ENCODE data around the gene MYO15A.
A peak's percentile ranks its signal among the peaks of the same experiment; 100 is the strongest.

Gene MYO15A

DNA sequence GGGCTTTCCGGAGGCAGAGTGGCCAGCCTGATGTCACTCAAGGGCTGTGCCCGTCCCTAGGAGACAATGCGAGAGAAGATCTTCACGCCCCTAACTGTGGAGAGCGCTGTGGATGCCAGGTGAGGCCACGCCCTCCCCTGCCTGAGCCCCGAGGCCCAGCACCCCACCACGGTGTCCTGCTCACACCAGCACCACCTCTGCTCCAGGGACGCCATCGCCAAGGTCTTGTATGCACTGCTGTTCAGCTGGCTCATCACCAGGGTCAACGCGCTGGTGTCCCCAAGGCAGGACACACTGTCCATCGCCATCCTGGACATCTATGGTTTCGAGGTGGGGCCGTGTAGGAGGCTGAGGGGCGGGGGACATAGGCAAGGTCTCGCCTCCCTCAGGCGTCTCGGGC is 27.8 kb downstream of the MYO15A start:
- DNase-seq (ENCODE audit: low spot score) = no peak

DNA sequence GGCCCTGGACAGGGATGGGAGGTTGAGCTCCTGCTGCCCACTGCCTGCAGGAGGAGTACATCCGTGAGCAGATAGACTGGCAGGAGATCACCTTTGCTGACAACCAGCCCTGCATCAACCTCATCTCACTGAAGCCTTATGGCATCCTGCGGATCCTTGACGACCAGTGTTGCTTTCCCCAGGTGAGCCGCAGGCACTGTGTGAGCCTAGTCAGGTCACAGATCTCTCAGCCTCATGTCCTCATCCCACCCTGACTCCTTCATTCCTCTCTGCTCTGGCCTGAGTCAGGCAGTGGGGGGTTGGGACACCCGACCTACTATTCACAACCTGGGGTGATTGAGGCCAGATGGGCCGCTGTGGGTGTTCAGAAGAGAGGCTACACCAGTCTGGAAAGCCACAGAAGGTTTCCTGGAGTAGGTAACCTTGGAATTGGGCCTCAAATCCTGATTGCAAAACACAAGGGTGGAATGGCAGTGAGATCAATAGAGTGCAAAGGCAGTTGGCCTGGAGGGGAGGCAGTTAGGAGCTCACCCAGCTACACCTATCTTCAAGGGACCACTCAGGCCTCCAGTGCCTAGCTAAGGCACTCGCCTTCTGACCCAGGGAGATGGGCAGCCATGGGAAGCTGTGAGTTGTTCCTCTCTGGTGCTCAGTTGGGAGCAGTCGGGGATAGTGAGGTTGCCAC is 29.7 kb downstream of the MYO15A start:
- no peak for DNase-seq (ENCODE audit: low spot score)

DNA sequence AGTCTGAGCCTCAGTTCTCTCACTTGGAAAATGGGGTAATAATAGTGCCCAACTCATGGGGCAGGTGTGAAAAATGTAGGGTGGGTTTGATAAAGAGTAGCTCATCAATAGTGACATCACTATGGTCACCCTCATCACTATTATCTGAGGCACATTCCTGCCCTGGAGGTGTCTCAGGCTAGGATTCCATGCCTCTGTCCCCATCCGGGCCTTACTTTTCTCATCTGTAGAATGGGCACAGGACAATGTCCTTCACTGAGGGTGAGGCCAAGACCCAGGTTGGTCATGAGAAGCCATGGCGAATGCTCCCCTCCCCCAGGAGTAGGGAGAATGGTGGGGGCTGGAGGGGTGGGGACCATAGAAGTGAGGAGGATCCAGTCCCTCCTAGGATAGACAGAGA is 30.5 kb downstream of the MYO15A start:
- no peak for DNase-seq (ENCODE audit: low spot score)

- no peak for DNase-seq (ENCODE audit: low spot score)
These were observed 30.9 kb downstream of the MYO15A start for GRCh38 chr17:18139498-18139897.

DNA sequence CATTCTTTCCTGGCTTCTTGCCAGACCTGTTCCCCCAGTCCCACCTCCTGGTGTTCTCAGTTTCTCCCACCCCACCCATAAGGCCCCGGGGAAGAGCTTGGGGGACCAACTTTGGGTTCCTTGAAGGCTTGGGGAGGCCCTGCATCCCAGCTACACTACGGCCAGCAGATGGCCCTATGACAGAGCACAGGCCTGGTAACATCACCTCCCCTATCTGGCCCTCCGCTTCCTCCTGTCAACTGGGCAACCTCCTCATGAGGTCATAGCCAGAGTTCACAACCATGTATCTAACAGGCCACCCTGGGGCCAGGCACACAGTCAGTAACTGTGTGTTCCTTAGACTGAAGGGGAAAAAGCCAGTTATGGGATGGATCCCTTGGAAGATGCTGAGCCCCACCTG is 31.4 kb downstream of the MYO15A start:
- DNase-seq (ENCODE audit: low spot score) = no peak

DNA sequence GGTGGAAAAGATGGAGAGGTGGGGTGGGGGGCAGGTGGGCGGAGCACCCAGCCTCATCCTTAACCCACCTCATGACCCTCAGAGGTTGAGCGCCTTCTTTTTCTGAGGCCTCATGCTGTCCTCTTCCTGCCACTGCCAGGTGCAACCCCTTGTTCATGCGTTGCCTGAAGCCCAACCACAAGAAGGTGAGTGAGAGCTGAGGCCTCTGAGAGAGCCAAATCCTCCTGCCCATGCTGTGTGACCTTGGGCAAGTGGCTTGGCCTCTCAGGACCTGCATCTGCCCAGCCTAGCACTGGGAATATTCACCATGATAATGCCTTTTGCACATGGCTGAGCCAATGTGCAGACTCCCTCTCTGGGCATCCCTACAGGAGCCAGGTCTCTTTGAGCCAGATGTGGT is 32.1 kb downstream of the MYO15A start:
- DNase-seq (ENCODE audit: low spot score) = no peak

- DNase-seq (ENCODE audit: low spot score) = peak; percentile 70
These were observed 32.8 kb downstream of the MYO15A start for GRCh38 chr17:18141210-18141803.

DNA sequence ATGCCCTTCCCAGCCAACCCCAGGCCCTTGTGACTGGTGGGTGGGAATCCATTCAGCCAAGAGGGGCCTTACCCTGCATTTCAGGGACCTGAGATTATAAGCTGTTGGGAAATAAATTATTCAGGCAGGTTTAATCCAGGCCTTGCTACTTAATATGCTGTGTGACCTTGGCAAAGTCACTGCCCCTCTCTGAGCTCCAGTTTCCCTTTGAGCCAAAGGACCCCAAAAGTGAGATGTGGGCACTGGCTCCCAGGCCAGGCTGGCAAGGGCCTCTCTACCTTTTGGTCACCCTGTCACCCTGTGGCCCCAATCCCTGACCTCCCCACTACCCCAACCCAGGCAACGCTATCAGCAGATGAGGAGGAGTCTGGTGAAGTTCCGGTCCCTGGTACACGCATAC is 33.9 kb downstream of the MYO15A start:
- DNase-seq (ENCODE audit: low spot score) = no peak

GRCh38 chr17:18143044-18143936 is 34.7 kb downstream of the MYO15A start:
- DNase-seq (ENCODE audit: low spot score) = no peak

GRCh38 chr17:18144261-18144660 is 35.7 kb downstream of the MYO15A start:
- DNase-seq (ENCODE audit: low spot score) = no peak

DNA sequence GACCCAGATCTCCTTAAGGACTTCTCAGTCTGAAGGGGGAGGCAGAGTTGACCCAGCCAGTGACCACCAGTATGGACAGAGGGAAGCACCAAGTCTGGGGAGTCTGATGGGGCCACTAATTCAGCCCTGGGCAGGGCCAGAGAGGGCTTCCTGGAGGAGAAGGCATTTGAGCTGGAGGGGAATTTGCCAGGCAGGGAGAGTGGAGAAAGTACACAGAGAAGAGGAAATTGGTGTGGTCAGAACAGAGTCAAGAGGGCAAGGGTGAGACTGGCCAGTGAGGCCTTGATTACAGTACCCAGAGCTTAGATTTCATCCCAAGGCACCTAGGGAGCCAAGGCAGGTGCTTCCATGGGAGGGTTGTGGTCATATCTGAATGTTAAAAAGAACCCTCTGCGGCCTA is 36.3 kb downstream of the MYO15A start:
- DNase-seq (ENCODE audit: low spot score) = no peak

- no peak for DNase-seq (ENCODE audit: low spot score)
These were observed 37.3 kb downstream of the MYO15A start for GRCh38 chr17:18145811-18146210.

DNA sequence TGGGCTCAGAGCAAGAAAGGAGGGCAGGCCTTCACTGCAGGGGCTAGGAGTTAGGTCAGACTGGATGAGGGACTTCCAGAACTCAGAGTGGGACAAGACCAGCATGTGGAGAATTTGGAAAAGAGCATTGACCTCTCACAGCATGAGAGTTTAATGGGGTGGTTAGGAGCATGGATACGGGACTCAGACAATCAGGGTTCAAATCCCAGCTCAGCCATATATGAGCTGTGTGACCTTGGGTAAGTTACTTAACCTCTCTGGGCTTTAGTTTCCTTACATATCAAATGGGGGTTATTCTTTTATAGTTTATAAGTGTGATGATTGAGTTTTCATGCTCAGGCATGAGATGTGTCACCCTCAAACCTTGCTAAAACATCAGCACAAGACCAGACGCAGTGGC is 37.7 kb downstream of the MYO15A start:
- DNase-seq (ENCODE audit: low spot score) = no peak

- DNase-seq (ENCODE audit: low spot score) = no peak
These were observed 38.4 kb downstream of the MYO15A start for GRCh38 chr17:18146980-18147379.

DNA sequence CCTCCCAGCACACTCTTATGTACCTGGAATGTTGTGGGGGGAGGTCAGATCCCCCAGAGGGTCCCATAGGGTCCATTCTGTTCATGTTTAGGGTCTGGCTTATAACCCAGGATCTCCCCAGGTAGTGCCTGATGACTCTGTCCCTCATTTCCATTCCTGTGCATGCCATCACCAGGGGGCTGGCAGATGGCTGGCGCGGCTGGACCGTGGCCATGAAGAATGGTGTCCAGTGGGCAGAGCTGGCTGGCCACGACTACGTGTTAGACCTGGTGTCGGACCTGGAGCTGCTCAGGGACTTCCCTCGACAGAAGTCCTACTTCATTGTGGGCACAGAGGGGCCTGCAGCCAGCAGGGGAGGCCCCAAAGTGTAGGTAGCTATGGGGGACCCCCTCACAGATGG is 40.0 kb downstream of the MYO15A start:
- no peak for DNase-seq (ENCODE audit: low spot score)

DNA sequence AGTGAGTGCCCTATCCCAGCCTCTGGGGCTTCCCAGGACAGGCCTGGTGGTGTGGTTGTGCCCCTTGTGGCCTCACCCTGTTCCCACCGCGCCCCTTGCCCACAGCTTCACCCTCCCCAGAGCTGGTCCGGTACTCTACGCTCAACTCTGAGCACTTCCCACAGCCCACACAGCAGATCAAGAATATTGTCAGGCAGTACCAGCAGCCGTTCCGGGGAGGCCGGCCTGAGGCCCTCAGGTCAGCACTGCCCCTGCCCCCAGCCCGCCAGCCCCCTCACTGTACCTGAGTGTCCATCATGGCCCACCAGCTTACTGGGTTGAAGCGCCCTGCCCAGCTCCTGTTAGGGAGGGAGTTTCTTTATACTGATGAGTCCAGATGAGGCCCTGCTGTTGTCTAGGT is 42.7 kb downstream of the MYO15A start:
- DNase-seq (ENCODE audit: low spot score) = no peak

DNA sequence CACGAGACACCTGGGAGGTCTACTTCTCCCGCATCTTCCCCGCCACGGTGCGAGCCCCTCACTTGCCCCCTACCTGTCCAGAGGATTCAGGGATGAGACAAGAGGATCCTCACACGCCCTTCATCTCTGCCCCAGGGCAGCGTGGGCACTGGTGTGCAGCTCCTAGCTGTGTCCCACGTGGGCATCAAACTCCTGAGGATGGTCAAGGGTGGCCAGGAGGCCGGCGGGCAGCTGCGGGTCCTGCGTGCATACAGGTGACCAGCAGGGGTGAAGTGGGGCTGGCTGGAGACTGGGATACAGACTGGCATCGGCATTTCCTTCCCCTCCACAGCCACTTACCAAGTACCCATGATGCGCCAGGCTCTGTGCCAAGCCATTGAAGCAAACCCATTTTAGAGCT is 46.6 kb downstream of the MYO15A start:
- DNase-seq (ENCODE audit: low spot score) = no peak

GRCh38 chr17:18156171-18156975 is 47.8 kb downstream of the MYO15A start:
- DNase-seq (ENCODE audit: low spot score) = no peak

DNA sequence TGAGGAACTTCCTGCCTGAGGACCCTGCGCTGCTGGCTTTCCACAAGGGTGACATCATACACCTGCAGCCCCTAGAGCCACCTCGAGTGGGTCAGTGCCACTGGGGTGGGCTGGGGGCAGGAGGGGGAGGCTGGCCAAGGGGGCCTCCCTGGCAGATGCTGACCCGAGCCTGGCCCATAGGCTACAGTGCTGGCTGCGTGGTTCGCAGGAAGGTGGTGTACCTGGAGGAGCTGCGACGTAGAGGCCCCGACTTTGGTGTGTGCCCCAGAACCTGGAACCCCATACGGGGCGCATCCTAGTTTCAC is 48.4 kb downstream of the MYO15A start:
- DNase-seq (ENCODE audit: low spot score) = no peak

DNA sequence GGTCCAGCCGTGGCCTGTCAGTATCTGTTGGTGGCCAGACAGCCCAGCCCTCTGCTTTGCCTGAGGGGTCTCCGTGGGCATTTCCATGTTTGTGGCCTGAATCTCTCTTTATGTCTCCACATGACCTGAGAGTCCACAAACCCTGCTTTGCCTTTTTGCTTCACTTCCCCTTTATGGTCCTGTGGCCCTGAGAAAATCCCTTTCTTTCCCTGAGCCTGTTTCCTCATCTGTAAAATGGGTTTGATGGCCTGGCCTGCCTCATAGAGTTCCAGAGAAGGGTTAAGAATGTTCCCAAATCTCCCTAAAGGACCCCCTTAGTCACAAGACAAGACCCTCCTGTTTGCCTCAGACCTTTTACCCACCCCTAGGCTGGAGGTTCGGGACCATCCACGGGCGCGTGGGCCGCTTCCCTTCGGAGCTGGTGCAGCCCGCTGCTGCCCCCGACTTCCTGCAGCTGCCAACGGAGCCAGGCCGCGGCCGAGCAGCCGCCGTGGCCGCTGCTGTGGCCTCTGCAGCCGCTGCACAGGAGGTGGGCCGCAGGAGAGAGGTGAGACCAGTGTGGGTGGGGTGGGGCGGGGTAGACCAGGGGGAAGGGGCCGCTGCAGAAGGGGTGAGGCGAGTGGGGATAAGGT is 48.9 kb downstream of the MYO15A start:
- DNase-seq (ENCODE audit: low spot score) = no peak

- peak; percentile 90 for DNase-seq (ENCODE audit: low spot score)
These were observed 49.6 kb downstream of the MYO15A start for GRCh38 chr17:18158022-18158600.

Data from AG08396 (cell line).